K562 (cell line): ENCODE measurements around the gene CLPSL2. TPM values are rescaled to one million over a fixed set of nuclear protein-coding genes. Genes with fewer than 3 reads are reported as not detected.

Source experiments
- AFF4 ChIP-seq: sonication (generic); formaldehyde crosslinking; IDR thresholded peaks from 2 replicates; pipeline ENCODE4 v1.8.0; 2023; ENCODE audit warnings: mild to moderate bottlenecking, missing genetic modification reagents
- ARNT ChIP-seq, 2 experiments: fragments of 450-650 bp; IDR thresholded peaks; 2 replicates each; pipeline ENCODE4 v1.6.1; 2016; ENCODE audit warnings: mild to moderate bottlenecking in 1 of 2
- ATF7 ChIP-seq: fragments of 450-650 bp; IDR thresholded peaks from 2 replicates; pipeline ENCODE4 v1.7.1; 2014; ENCODE audit warnings: mild to moderate bottlenecking, moderate library complexity
- CAMTA2 ChIP-seq: fragments of 250-450 bp; sonication (Bioruptor Pico); conservative IDR thresholded peaks from 2 replicates; pipeline ENCODE4 v1.5.1; 2022
- CBX3 ChIP-seq, 2 experiments: IDR thresholded peaks; 1 replicate in 1 of 2; 2 replicates in 1 of 2; pipeline ENCODE4 v1.6.1; 2012; ENCODE audit warnings: inconsistent platforms in 2 of 2, low read length in 2 of 2, borderline replicate concordance in 1 of 2, control low read depth in 1 of 2
- CHD4 ChIP-seq: fragments of 200-600 bp; sonication (generic); IDR thresholded peaks from 3 replicates; pipeline ENCODE4 v1.6.1; 2012; ENCODE audit warnings: low read depth, mild to moderate bottlenecking, mixed read lengths, low read length, inconsistent platforms; ENCODE audit not compliant: insufficient read depth, insufficient replicate concordance, poor library complexity, severe bottlenecking
- CSDE1 ChIP-seq, 2 experiments: fragments of 450-650 bp; IDR thresholded peaks; 2 replicates each; pipeline ENCODE4 v1.6.1; 2016; ENCODE audit warnings: mild to moderate bottlenecking in 1 of 2
- E2F6 ChIP-seq, 2 experiments: IDR thresholded peaks; 2 replicates each; pipeline ENCODE4 v1.6.1; 2011; ENCODE audit warnings: borderline replicate concordance in 1 of 2, control low read depth in 1 of 2, low read depth in 1 of 2, low read length in 1 of 2, mild to moderate bottlenecking in 1 of 2, mixed read lengths in 1 of 2, moderate library complexity in 1 of 2; ENCODE audit not compliant: insufficient read depth in 1 of 2, insufficient read length in 1 of 2, poor library complexity in 1 of 2, severe bottlenecking in 1 of 2; ENCODE audit errors: extremely low read depth in 1 of 2
- TAF15 ChIP-seq: fragments of 200-400 bp; formaldehyde crosslinking; IDR thresholded peaks from 2 replicates; pipeline ENCODE4 v1.6.1; 2017; ENCODE audit warnings: mild to moderate bottlenecking, low read depth, low read length, moderate library complexity
- WHSC1 ChIP-seq: IDR thresholded peaks from one replicate; pipeline ENCODE4 v1.6.1; 2012; ENCODE audit warnings: low read length, control low read depth, inconsistent platforms
- ZFX ChIP-seq: sonication (generic); formaldehyde crosslinking; IDR thresholded peaks from 2 replicates; pipeline ENCODE4 v1.8.0; 2022; ENCODE audit warnings: mild to moderate bottlenecking, missing genetic modification reagents, moderate library complexity
- polyA plus RNA-seq, 8 experiments: library from polyadenylated mRNA; depleted of rRNA in 4 of 8; stranded (reverse) in 5 of 8; unstranded in 3 of 8; fragments of >200 nt; fragmentation: Nextera tagmentation in 2 of 8; fragmentation: Illumina TruSeq in 1 of 8; extraction: Ambion mirVana in 2 of 8; extraction: Trizol in 1 of 8; gene quantifications; 2 replicates each; pipeline versions ENCODE4 v1.2.1 to v1.2.3, GENCODE V29; 2011 to 2014; ENCODE audit warnings: inconsistent platforms in 1 of 8, missing spikeins in 1 of 8
- total RNA-seq, 7 experiments: library from RNA; depleted of rRNA in 6 of 7; stranded (reverse); fragments of >200 nt in 6 of 7; fragmentation: Illumina TruSeq in 2 of 7; extraction: Trizol in 2 of 7; gene quantifications; 2 replicates each; pipeline versions ENCODE4 v1.2.1 to v1.2.3, GENCODE V29; 2011 to 2021; ENCODE audit warnings: low replicate concordance in 1 of 7
- TF ChIP-seq, protein P1 (sequence below), 2 experiments: fragments of 450-650 bp; IDR thresholded peaks; 2 replicates each; pipeline ENCODE4 v1.6.1; 2018; ENCODE audit warnings: mild to moderate bottlenecking in 2 of 2, low read depth in 1 of 2; ENCODE audit not compliant: partially characterized antibody in 2 of 2
- TF ChIP-seq, protein P2 (sequence below): fragments of 450-650 bp; formaldehyde crosslinking; conservative IDR thresholded peaks from 2 replicates; pipeline ENCODE4 v1.4.0; 2022; ENCODE audit warnings: mild to moderate bottlenecking, missing genetic modification characterization

The CLPSL2 gene
- total and polyA plus RNA-seq, 9 of the 15 experiments (the other 6 are each of a cell fraction or from before 2014, with no cell fraction given) = not detected

- TF ChIP-seq, protein P1, sequence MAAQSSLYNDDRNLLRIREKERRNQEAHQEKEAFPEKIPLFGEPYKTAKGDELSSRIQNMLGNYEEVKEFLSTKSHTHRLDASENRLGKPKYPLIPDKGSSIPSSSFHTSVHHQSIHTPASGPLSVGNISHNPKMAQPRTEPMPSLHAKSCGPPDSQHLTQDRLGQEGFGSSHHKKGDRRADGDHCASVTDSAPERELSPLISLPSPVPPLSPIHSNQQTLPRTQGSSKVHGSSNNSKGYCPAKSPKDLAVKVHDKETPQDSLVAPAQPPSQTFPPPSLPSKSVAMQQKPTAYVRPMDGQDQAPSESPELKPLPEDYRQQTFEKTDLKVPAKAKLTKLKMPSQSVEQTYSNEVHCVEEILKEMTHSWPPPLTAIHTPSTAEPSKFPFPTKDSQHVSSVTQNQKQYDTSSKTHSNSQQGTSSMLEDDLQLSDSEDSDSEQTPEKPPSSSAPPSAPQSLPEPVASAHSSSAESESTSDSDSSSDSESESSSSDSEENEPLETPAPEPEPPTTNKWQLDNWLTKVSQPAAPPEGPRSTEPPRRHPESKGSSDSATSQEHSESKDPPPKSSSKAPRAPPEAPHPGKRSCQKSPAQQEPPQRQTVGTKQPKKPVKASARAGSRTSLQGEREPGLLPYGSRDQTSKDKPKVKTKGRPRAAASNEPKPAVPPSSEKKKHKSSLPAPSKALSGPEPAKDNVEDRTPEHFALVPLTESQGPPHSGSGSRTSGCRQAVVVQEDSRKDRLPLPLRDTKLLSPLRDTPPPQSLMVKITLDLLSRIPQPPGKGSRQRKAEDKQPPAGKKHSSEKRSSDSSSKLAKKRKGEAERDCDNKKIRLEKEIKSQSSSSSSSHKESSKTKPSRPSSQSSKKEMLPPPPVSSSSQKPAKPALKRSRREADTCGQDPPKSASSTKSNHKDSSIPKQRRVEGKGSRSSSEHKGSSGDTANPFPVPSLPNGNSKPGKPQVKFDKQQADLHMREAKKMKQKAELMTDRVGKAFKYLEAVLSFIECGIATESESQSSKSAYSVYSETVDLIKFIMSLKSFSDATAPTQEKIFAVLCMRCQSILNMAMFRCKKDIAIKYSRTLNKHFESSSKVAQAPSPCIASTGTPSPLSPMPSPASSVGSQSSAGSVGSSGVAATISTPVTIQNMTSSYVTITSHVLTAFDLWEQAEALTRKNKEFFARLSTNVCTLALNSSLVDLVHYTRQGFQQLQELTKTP (IDR thresholded peaks at IDR 0.05; ENCODE audit: low read depth in 1 of 2, partially characterized antibody in 2 of 2) = no peak
- no peak for TF ChIP-seq TAF15
- TF ChIP-seq CBX3 (IDR thresholded peaks at IDR 0.05; ENCODE audit: borderline replicate concordance in 1 of 2, low read length in 2 of 2) = peak in 1 of 2 experiments; percentile 74; a peak in 2 of 3 replicates
- no peak for TF ChIP-seq CSDE1 (IDR thresholded peaks at IDR 0.05)
- 0 out of 4 replicates have a peak, but pooled peaks of 1 of the 2 experiments have one; percentile 70 for TF ChIP-seq ARNT (IDR thresholded peaks at IDR 0.05)
- peak; percentile 68 for TF ChIP-seq ATF7
- no peak for TF ChIP-seq WHSC1
- no peak for TF ChIP-seq AFF4 (CRISPR knock-in tag)
- TF ChIP-seq ZFX (CRISPR knock-in tag) = no peak
- TF ChIP-seq, protein P2, sequence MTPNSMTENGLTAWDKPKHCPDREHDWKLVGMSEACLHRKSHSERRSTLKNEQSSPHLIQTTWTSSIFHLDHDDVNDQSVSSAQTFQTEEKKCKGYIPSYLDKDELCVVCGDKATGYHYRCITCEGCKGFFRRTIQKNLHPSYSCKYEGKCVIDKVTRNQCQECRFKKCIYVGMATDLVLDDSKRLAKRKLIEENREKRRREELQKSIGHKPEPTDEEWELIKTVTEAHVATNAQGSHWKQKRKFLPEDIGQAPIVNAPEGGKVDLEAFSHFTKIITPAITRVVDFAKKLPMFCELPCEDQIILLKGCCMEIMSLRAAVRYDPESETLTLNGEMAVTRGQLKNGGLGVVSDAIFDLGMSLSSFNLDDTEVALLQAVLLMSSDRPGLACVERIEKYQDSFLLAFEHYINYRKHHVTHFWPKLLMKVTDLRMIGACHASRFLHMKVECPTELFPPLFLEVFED (CRISPR knock-in tag) = no peak
- TF ChIP-seq E2F6 (IDR thresholded peaks at IDR 0.05; ENCODE audit: borderline replicate concordance in 1 of 2, extremely low read depth in 1 of 2, insufficient read depth in 1 of 2, insufficient read length in 1 of 2, low read depth in 1 of 2, low read length in 1 of 2, poor library complexity in 1 of 2, severe bottlenecking in 1 of 2) = no peak
- no peak for TF ChIP-seq CAMTA2
- TF ChIP-seq CHD4 = no peak
Measured at GRCh38 chr6:35737413-35738211, 38.8 kb upstream of the CLPSL2 start (continued).
